GM12878 (cell line): ENCODE measurements around the gene RGS16. TPM values are rescaled to one million over a fixed set of nuclear protein-coding genes. Genes with fewer than 3 reads are reported as not detected.

Experiments used
- BCLAF1 ChIP-seq: fragments of 450-650 bp; IDR thresholded peaks from 2 replicates; pipeline ENCODE4 v1.6.1; 2017; ENCODE audit warnings: antibody characterized with exemption, mild to moderate bottlenecking, moderate library complexity
- BMI1 ChIP-seq: fragments of 450-650 bp; IDR thresholded peaks from 2 replicates; pipeline ENCODE4 v1.6.1; 2016; ENCODE audit warnings: mild to moderate bottlenecking, moderate library complexity, borderline replicate concordance
- CBX5 ChIP-seq: sonication (generic); IDR thresholded peaks from 2 replicates; pipeline ENCODE4 v1.6.1; 2016; ENCODE audit warnings: low read depth, moderate library complexity, mild to moderate bottlenecking, inconsistent platforms
- FOS ChIP-seq: IDR thresholded peaks from 3 replicates; pipeline ENCODE4 v1.6.1; 2011; ENCODE audit warnings: borderline replicate concordance; ENCODE audit not compliant: insufficient read length; ENCODE audit errors: extremely low read depth
- GABPA ChIP-seq: IDR thresholded peaks from 2 replicates; pipeline ENCODE4 v1.6.1; 2014; ENCODE audit warnings: antibody characterized with exemption, low read depth, mild to moderate bottlenecking, inconsistent platforms
- IRF3 ChIP-seq: fragments of 450-650 bp; IDR thresholded peaks from 2 replicates; pipeline ENCODE4 v1.6.1; 2014; ENCODE audit warnings: mild to moderate bottlenecking
- MLLT1 ChIP-seq: fragments of 450-650 bp; IDR thresholded peaks from 2 replicates; pipeline ENCODE4 v1.6.1; 2016; ENCODE audit warnings: mild to moderate bottlenecking
- MYB ChIP-seq: fragments of 150-350 bp; IDR thresholded peaks from 2 replicates; pipeline ENCODE4 v1.6.1; 2014; ENCODE audit warnings: mild to moderate bottlenecking, low read depth, low read length, borderline replicate concordance
- MYC ChIP-seq: IDR thresholded peaks from 2 replicates; pipeline ENCODE4 v1.6.1; 2011; ENCODE audit warnings: mild to moderate bottlenecking, low read length, moderate library complexity, inconsistent platforms; ENCODE audit not compliant: insufficient read depth, insufficient replicate concordance, insufficient read length, severe bottlenecking
- NFXL1 ChIP-seq: fragments of 450-650 bp; IDR thresholded peaks from 2 replicates; pipeline ENCODE4 v1.6.1; 2017; ENCODE audit warnings: antibody characterized with exemption, mild to moderate bottlenecking, borderline replicate concordance
- NFYB ChIP-seq: IDR thresholded peaks from 2 replicates; pipeline ENCODE4 v1.6.1; 2011; ENCODE audit warnings: low read depth, mild to moderate bottlenecking, low read length, improper control_type of control experiment, moderate library complexity; ENCODE audit not compliant: insufficient read depth
- PAX5 ChIP-seq: IDR thresholded peaks from 2 replicates; pipeline ENCODE4 v1.6.1; 2011; ENCODE audit warnings: low read depth, low read length, borderline replicate concordance
- PKNOX1 ChIP-seq: fragments of 450-650 bp; IDR thresholded peaks from 2 replicates; pipeline ENCODE4 v1.6.1; 2016; ENCODE audit warnings: mild to moderate bottlenecking
- RAD21 ChIP-seq: IDR thresholded peaks from 2 replicates; pipeline ENCODE4 v1.6.1; 2011; ENCODE audit warnings: mild to moderate bottlenecking, low read depth, low read length, moderate library complexity; ENCODE audit not compliant: insufficient read depth
- RCOR1 ChIP-seq: conservative IDR thresholded peaks from 2 replicates; pipeline ENCODE4 v1.6.1; 2012; ENCODE audit warnings: low read depth, low read length, improper control_type of control experiment
- SIN3A ChIP-seq: IDR thresholded peaks from 2 replicates; pipeline ENCODE4 v1.6.1; 2012; ENCODE audit warnings: low read depth, low read length, improper control_type of control experiment
- SKIL ChIP-seq: fragments of 450-650 bp; IDR thresholded peaks from 2 replicates; pipeline ENCODE4 v1.6.1; 2017; ENCODE audit warnings: mild to moderate bottlenecking, low read depth, inconsistent platforms; ENCODE audit not compliant: poor library complexity, severe bottlenecking
- SMAD5 ChIP-seq: IDR thresholded peaks from 2 replicates; pipeline ENCODE4 v1.6.1; 2016; ENCODE audit warnings: antibody characterized with exemption, low read depth
- SREBF1 ChIP-seq: IDR thresholded peaks from 2 replicates; pipeline ENCODE4 v1.6.1; 2012; ENCODE audit warnings: mild to moderate bottlenecking, low read length
- ZNF217 ChIP-seq: fragments of 450-650 bp; IDR thresholded peaks from 2 replicates; pipeline ENCODE4 v1.6.1; 2017; ENCODE audit warnings: antibody characterized with exemption, mild to moderate bottlenecking
- ZNF384 ChIP-seq: IDR thresholded peaks from 2 replicates; pipeline ENCODE4 v1.6.1; 2012; ENCODE audit warnings: low read depth, mild to moderate bottlenecking, low read length, improper control_type of control experiment, borderline replicate concordance
- ZZZ3 ChIP-seq: IDR thresholded peaks from 2 replicates; pipeline ENCODE4 v1.6.1; 2011; ENCODE audit warnings: low read depth; ENCODE audit not compliant: control insufficient read depth, insufficient read length
- polyA plus RNA-seq, 11 experiments: library from polyadenylated mRNA; depleted of rRNA in 4 of 11; unstranded in 6 of 11; stranded (reverse) in 5 of 11; fragments of >200 nt; fragmentation: Nextera tagmentation in 4 of 11; fragmentation: Illumina TruSeq in 1 of 11; extraction: Ambion mirVana in 4 of 11; extraction: Trizol in 1 of 11; gene quantifications; 1 replicate in 1 of 11; 2 replicates in 10 of 11; pipeline versions ENCODE4 v1.2.1 to v1.2.3, GENCODE V29; 2011 to 2016; ENCODE audit warnings: inconsistent platforms in 2 of 11, missing spikeins in 2 of 11, low read depth in 1 of 11
- total RNA-seq, 4 experiments: library from RNA; depleted of rRNA in 3 of 4; stranded (reverse); fragments of >200 nt in 3 of 4; fragmentation: Illumina TruSeq in 1 of 4; extraction: Trizol in 1 of 4; gene quantifications; 2 replicates each; pipeline versions ENCODE4 v1.2.1 to v1.2.3, GENCODE V29; 2013 to 2021

The RGS16 gene
- total and polyA plus RNA-seq, 10 of the 15 experiments (the other 5 are each of a cell fraction or from before 2014, with no cell fraction given), result 16.4 to 58.2 (median 44.6) TPM

- TF ChIP-seq PAX5 (peak; percentile 97), SREBF1 (no peak), MLLT1 (0 out of 2 replicates have a peak, but pooled peaks have one; percentile 11), MYC (no peak), SMAD5 (no peak), SKIL (peak; percentile 47), BCLAF1 (no peak), GABPA (peak; percentile 52), CBX5 (no peak), FOS (no peak), RCOR1 (no peak), RAD21 (peak; percentile 20), ZNF384 (no peak), NFYB (no peak), PKNOX1 (no peak), BMI1 (peak; percentile 91), NFXL1 (no peak), MYB (no peak), SIN3A (no peak), ZNF217 (no peak), ZZZ3 (no peak), IRF3 (no peak)
These were observed 18.8 kb upstream of the RGS16 start (continued) for GRCh38 chr1:182622901-182623528.
